ENCODE results near the gene CPA5. TPM values are rescaled to one million over a fixed set of nuclear protein-coding genes. Genes with fewer than 3 reads are reported as not detected.

The CPA5 gene
- total RNA-seq, 1 donor from 2014 or later: not detected

DNA sequence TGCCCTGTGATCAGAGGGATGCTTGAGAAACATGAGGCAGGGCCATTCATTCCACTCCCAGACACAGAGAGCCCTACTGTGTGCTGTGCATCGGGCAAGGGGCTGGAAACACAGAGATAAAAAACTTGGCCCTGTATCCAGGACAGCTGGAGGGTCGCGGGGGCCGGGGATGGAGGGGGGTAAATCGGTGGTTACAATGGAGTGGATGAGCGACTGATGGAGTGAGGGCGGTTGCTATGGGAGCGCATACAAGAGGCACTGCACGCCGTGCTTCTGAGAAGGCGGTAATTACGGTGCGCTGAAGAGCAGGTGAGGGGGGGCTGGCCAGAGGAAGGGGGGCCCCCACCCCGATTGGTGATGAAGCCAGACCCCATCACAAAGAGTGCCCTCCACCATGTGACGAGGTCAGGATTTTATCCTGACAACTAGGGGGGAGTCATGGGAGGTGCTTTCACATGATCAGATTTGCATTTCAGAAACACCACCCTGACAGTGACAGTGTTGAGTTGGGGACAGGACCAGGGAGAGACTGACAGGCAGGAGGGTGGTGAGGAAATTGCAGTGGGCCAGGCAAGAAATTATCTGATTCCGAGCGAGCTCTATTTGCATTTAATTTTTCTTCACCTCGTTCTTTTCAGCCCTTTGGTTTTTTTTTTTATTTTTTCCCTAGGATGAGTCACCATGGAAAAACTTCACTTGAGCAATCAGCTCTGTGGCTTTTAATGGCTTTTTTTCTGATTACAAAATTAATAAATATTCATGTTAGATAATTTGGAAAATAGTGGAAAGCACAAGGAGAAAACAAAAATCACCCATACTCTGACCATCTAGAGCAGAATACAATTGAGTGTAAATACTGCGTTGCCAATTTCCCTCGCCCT is 7.8 kb downstream of the CPA5 start:
- DNase-seq (no peak), ATAC-seq (ENCODE audit: low read depth) (no peak)
- H3K4me1 Mint-ChIP-seq: no peaks in the 10 kb centered on the region
- H3K9me3 Mint-ChIP-seq: no peaks in the 10 kb centered on the region
- ChIA-PET CTCF (no interaction called here), POLR2A (no interaction called here)
- H3K36me3 Mint-ChIP-seq (ENCODE audit: low read depth): no peaks in the 10 kb centered on the region
- TF ChIP-seq, protein P1, sequence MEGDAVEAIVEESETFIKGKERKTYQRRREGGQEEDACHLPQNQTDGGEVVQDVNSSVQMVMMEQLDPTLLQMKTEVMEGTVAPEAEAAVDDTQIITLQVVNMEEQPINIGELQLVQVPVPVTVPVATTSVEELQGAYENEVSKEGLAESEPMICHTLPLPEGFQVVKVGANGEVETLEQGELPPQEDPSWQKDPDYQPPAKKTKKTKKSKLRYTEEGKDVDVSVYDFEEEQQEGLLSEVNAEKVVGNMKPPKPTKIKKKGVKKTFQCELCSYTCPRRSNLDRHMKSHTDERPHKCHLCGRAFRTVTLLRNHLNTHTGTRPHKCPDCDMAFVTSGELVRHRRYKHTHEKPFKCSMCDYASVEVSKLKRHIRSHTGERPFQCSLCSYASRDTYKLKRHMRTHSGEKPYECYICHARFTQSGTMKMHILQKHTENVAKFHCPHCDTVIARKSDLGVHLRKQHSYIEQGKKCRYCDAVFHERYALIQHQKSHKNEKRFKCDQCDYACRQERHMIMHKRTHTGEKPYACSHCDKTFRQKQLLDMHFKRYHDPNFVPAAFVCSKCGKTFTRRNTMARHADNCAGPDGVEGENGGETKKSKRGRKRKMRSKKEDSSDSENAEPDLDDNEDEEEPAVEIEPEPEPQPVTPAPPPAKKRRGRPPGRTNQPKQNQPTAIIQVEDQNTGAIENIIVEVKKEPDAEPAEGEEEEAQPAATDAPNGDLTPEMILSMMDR (IDR thresholded peaks at IDR 0.05): no peak
- intact Hi-C loops (cut with micrococcal nuclease): no loop called here
- no peak overlapping the region for H3K4me3 Mint-ChIP-seq
- H3K27me3 Mint-ChIP-seq: peaks cover 7% of the 10 kb centered on the region
- H3K27ac Mint-ChIP-seq: no peak overlapping the region

DNA sequence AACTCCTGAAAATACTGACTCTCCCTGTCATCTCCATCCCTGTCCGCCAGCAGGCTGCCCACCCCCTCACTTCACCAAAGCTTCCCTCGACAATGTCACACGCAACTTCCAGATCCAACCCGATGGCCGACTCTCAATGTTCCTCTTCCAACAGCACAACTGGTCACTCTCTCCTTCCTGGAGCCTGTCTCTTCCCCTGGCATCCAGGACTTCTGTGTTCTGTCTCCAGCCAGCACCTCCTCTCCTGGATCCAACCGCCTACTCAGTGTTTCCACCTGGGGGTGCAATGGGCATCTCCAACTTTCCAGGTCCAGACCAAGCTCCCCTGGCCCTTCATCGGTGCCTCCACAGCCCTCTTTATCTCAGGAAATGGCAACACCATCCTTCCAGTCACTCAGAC is 8.6 kb downstream of the CPA5 start:
- H3K27ac Mint-ChIP-seq: no peak overlapping the region
- DNase-seq: no peak
- no peak for ATAC-seq (ENCODE audit: low read depth)
- TF ChIP-seq, protein P1 (IDR thresholded peaks at IDR 0.05): no peak
- H3K4me3 Mint-ChIP-seq: no peak overlapping the region
- no peaks in the 10 kb centered on the region for H3K4me1 Mint-ChIP-seq
- POLR2A ChIA-PET: no interaction called here
- H3K9me3 Mint-ChIP-seq: no peaks in the 10 kb centered on the region
- intact Hi-C loops (cut with micrococcal nuclease): no loop called here
- peaks cover 7% of the 10 kb centered on the region for H3K27me3 Mint-ChIP-seq
- CTCF ChIA-PET: no interaction called here
- no peaks in the 10 kb centered on the region for H3K36me3 Mint-ChIP-seq (ENCODE audit: low read depth)

DNA sequence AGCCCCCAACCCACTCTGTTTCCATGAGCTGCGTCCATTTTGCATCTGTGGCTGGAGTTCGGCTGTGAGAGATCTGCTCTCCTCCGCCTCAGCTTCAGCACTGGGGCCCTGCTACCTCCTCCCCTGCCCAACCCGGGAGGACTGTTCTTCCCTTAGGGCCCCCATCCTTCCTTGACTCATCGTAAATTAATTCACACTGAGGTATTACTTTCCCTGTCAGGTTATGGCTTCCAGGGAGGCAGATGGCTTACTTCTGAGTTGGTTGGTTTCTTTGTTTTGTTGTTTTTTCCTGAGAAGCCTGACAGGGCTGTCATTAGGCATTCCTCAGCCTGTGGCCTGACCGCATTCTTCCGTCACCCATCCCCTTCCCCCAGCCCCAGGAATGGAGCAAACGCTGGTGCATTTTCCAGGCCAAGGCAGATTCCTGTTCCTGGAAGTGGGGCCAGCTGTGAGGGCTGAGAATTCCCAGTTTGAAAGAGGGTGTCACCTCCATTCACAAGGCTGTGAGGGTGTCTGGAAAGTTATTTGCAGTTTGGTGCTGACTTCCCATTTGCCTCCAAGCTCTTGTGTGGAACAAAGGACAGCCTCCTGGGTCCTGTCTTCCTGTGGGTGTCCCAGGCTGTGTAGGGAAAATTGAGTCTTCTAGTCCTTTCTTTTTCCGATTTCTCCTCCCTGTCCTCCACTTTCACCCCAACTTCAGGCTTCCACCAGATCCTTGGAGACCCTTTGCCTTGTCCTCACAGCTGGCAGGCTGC is 11.7 kb downstream of the CPA5 start:
- H3K36me3 Mint-ChIP-seq (ENCODE audit: low read depth): no peaks in the 10 kb centered on the region
- POLR2A ChIA-PET: no interaction called here
- no peak overlapping the region for H3K27ac Mint-ChIP-seq
- no peaks in the 10 kb centered on the region for H3K4me1 Mint-ChIP-seq
- ATAC-seq (ENCODE audit: low read depth): no peak
- TF ChIP-seq, protein P1 (IDR thresholded peaks at IDR 0.05): no peak
- DNase-seq: no peak
- CTCF ChIA-PET: no interaction called here
- H3K27me3 Mint-ChIP-seq: peaks cover 3% of the 10 kb centered on the region
- intact Hi-C loops (cut with micrococcal nuclease): no loop called here
- H3K9me3 Mint-ChIP-seq: peaks cover 9% of the 10 kb centered on the region
- H3K4me3 Mint-ChIP-seq: no peak overlapping the region

DNA sequence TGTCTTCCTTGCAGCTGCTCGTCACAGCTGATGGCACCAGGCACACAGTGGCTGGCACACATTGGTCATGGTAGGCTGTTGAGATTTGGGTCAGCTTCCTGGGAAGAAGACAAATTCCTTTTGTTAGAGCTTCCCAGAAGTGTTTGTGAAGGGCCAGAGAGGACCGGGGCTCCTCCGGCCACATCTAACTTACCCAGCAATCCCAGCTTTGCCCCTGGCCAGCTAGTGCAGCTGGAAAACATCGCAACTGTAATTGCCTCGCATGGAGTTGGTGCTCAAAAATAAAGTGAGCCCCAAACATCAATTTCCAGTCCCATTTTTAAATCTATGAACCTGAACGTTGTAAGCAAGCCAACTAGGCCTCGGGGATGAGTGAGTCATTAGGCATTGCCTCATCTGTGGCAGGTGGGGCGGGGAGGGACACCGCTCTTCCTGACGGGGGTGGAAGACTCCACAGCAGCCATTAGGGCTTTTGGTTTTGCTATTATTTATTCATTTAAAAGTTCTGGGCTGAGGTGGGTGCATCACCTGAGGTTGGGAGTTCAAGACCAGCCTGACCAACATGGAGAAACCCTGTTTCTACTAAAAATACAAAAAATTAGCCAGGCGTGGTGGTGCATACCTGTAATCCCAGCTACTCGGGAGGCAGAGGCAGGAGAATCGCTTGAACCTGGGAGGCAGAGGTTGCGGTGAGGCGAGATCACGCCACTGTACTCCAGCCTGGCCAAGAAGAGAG is 12.4 kb downstream of the CPA5 start:
- Mint-ChIP-seq H3K36me3 (ENCODE audit: low read depth) (no peaks in the 10 kb centered on the region), H3K27ac (no peak overlapping the region), H3K4me1 (no peaks in the 10 kb centered on the region), H3K9me3 (peaks cover 9% of the 10 kb centered on the region), H3K27me3 (no peaks in the 10 kb centered on the region), H3K4me3 (no peak overlapping the region)
- TF ChIP-seq, protein P1 (IDR thresholded peaks at IDR 0.05): no peak
- DNase-seq: no peak
- intact Hi-C loops (cut with micrococcal nuclease): no loop called here
- no peak for ATAC-seq (ENCODE audit: low read depth)
- ChIA-PET CTCF (no interaction called here), POLR2A (no interaction called here)

DNA sequence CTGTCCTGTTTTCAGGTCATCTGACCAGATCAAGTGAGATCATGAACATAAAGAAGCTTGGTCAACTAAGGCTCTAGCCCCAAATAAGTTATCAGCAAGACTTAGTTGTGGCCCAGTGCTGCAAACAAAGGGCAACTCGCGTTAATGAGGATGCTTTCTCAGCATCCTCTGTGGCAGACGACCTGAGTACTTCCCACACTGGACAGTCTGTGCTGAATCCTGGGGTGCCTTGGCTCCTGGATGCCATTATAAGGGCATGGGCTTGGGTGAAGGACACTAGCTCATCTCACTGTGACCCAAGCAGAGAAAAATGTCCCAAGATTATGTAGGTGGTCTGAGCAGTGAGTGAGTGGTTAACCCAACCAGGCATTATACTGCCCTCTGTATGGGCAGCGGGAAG is 13.9 kb downstream of the CPA5 start:
- DNase-seq (no peak), ATAC-seq (ENCODE audit: low read depth) (no peak)
- Mint-ChIP-seq H3K36me3 (ENCODE audit: low read depth) (no peaks in the 10 kb centered on the region), H3K27me3 (no peaks in the 10 kb centered on the region), H3K4me3 (no peak overlapping the region), H3K4me1 (no peaks in the 10 kb centered on the region), H3K9me3 (peaks cover 9% of the 10 kb centered on the region), H3K27ac (no peak overlapping the region)
- ChIA-PET CTCF (no interaction called here), POLR2A (no interaction called here)
- intact Hi-C loops (cut with micrococcal nuclease): no loop called here
- TF ChIP-seq, protein P1 (IDR thresholded peaks at IDR 0.05): no peak

Data from activated B cell treated with CpG ODN at 0.5 μM for 24 hours (primary cell).